Activated CD8-positive, alpha-beta memory T cell treated with anti-CD3 and anti-CD28 coated beads, Interleukin-2, amount 50 U/mL, for 1 hour (primary cell): Measurements from ENCODE around the gene RIMBP2.
"Not testable (repeated sequence)": the region's sequence is repeated elsewhere in the genome, so short reads cannot be mapped to it uniquely, and the experiment has no call there.

ENCODE experiments used
- DNase-seq: peaks from one replicate; pipeline ENCODE4 v3.0.0-alpha.2; 2020; ENCODE audit errors: extremely low read depth

Gene RIMBP2

DNA sequence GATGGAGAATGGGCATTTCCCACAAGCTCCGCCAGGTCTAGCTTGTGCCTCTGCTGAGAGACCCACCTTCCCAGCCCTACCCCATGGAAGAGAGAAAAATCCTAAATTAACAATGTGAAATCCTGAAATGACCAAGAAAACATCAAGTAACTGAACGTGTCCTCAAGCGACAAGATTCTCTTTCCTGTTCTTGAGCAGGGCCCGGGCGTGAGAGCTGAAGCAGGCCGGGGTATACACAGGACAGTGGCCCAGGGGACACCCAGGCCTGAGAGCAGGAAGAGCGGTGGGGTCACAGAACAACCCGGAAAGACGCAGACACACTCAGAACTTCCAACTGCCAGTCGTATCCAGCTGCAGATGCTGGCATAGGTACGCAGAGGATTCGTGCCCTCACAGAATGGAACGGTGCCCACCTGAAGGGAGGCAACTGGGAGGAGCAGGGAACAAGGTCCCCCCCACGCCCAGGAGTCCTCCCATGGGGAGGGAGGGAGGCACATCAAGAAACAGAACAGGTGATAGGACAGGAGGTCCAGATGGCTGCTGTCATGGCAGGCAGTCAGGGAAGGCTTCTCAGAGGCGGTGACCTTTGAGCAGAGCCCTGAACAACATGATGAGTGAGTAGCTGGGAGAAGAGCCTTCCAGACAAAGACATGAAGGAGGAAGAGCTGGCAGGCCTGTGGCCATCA lies 9.1 kb downstream of the RIMBP2 start:
- DNase-seq: no peak

DNA sequence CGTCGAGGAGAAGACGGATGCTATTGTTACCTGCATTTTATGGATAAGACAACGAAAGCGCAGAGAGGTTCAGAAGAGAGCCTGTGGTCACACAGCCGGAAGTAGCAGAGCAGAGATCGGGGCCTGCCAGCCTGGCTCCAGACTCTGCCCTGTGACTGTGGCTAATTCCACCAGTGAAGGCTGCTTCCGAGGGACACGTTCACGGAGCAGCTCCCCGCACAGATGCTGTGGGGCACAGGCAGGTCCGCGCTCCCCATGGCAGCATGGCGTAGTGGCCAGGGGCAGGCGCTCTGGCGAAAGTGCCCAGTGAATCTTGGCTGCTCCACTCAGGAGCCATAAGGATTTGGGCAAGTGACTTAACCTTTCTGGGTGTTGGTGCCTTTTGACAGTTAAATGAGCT lies 9.8 kb downstream of the RIMBP2 start:
- no peak for DNase-seq

DNA sequence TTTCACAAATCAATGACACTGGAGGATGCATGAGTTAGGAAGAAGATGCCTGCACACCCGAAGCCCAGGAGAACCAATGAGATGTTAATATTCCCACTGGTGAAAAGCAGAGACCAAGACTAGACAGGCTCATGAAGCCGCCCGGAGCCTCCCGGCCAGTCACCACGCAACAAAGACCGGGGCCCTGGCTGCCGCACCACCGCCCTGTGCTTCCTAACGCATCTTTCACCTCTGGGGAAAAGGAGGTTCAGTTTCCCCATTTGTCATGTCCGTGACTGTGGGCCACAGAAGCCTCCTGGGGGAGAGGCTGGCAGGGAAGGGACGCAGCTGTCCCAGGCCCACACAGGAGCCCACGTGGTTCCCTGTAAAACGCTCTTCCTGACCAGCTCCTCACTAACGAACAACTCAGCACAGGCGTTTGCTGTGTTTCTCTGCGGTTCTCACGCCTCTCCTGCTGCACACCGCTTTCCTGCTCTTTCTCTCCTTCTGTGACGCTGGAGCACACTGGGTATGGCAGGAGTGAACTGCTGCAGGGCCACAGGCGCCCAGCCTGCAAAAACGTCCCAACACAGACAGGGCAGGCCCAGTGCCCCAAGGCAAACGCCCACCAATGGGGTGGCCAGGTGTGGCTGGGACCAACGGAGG lies 10.8 kb downstream of the RIMBP2 start:
- DNase-seq: no peak

DNA sequence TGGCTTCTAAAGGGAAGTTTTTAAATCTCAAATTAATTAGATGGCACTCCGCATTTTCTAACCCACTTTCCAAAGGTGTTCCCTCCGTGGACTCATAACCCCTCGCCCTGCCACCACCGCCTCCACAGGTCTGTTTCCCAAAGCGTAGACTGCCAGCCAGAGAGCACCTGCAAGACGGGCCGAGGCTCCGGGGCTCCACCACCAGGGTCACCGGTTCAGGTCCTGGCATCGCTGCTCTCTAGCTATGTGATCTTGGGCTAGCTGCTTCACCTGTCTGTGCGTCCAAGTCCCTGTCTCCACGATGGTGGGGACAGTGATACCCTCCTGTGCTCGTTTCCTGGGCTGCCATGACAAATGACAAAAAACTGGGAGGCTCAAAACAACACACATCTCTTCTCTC lies 11.5 kb downstream of the RIMBP2 start:
- DNase-seq: no peak

DNA sequence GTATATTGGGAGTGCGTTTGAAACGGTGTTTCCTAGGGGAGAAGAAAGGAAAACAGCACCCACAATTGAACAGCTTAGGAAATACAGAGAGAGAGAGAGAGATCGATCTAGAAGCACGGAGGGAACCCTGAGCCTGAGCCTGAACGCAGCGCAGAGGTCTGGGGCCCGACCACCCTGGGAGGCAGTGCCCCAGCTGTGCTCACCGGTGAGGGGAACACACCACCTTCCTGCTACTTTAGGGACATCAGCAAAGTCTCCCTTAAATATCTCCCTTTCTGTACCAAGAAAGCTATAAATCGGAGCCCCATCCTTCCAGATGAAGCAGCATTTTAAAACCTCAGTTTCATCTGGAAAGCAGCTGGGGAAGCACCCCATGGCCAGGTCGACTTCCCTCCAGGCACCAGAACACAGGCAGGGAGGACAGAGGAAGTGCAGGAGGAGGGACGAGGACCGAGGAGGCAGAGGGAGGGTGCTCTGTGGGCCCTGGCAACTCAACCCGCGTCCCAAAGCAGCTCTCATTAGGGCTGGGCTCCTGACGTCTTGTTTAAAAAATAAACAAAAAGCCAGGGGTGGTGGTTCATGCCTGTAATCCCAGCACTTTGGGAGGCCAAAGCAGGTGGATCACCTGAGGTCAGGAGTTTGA lies 12.2 kb downstream of the RIMBP2 start:
- no peak for DNase-seq

DNA sequence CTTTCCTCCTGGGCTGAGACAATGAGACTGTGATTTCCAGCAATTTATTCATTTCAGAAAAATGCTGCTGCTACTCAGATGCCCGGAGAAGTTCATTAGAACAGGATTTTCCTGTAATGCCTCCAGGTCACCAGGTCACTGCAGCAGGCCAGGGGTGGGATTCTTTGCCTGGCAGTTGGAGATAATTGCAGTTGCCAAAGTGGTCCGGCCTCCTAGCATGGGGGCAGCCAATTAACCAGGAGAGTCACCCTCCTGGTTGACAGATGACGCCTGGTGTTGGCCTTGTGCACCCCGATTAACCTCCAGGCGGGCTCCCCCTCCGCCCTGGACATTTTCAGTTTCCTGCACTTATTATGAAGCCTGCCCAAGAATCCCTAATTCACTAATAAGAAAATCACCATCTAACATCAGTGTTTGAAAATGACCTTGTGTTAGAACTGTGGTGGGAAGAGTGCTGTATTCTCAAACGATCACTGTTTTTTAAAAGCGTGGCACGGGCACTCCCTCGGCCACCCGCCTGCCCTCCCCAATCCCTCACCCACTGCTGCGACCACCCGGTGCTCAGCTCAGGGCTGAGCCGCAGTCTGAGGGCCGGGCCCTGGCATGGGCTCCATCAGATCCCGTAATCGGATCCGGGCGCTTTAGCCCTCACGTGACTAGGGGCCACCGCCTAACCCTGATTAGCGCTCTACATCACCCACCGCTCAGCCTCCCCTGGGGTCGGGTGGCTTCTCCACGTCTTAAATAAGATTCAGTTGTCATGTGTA lies 12.9 kb downstream of the RIMBP2 start:
- DNase-seq: no peak

DNA sequence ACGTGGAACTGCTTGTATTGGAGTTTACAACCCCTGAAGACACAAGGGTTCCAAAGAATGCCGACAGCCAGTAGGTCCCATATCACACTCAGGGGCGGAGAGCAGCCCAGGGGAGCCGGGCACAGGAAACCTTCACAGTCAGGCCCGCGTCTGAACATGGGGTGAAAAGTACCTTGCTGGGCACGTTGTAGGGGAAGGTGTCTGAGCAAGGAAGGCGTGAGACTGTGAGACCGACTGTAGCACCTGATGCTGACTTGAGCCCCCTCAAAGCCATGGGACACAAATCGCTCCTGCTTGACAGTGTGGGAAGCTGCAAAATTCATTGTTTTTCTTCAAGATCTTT lies 14.7 kb downstream of the RIMBP2 start:
- no peak for DNase-seq

DNA sequence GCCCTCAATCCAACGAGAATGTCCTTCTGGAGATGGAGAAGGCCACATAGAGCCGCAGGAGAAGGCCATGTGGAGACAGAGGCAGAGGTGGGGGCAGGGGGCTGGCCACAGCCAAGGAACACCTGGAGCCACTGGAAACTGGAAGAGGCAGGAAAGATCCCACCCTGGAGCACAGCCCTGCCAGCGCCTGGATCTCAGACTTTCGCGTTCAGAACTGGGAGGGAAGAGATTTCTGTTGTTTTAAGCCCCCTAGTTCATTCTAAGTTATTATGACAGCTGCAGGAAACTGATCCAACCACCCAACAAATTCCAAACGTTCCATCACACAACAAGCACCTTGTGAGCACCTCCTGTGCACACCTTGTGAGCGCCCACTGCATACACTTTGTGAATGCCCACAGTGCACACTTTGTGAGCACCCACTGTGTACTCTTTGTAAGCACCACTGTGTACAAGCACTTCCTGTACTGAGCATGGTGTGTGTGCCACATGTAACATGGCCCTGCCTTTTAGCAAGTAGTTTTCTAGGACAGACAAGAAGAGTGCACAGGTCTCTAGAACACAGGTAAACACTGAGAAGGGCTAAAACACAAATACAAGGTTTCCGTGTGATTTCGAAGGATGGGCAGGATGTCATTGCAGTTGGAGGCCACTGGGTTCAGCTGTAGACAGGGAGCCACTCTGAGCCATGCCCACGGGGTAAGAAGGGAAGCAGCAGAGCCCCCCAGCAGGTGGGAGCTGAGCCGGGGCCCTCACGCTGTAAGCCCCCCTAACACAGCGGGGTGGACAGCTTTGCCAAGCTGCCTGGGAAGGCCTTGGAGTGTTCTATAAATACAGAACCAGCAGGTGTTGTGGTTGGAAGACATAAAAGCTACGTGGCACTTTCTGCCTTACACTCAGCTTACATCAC lies 15.4 kb downstream of the RIMBP2 start:
- no peak for DNase-seq

DNA sequence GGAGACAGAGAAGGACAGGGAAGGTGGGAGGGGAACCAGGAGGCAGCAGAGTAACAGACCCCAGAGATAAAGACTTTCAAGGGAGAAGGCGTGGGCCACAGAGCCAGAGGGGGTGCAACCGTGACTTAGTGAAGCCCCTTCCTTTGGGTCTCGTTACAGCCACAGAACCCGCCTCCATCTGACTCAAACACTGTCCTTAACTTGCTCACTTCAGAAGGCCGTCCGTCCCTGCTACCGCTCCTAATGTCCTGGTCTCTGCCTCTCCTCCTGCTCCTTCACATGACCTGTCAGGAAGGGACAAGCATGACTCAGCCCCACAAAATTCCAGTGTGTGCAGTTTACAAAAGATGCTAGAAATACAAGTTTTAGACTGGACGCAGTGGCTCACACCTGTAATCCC lies 18.0 kb downstream of the RIMBP2 start:
- no peak for DNase-seq

DNA sequence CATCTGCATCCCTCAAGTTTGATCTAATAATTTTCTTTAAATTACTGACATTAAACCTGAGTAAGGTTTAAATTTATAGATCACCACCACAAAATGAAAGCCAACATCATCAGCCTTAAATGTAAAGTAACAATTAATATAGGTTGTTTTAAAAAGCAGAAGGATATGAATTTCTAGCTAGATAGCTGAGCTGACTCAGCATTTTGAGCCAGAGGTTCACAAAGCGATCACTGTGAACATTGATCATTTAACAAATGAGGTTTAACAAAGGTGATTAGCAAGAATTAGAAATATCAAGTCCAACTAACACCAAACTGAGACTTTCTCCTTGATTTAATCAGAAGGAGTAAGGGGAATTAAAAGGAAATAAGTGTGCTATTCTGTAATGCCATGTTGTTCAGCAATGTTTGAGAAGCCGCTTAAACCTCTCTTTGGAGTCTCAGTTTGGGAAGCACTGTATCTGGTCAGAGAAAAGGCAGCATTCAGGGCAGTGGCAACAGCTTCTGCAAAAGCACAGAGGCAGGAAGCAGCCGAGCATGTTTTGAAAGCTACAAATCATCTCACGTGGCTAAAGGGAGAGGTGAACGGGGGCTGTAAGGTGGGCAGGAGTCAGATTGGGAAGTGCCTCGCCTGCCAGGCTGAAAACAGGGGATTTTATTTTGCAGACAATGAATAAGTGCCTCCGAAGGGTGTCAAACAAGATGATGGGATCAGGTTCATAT lies 19.6 kb downstream of the RIMBP2 start:
- no peak for DNase-seq

DNA sequence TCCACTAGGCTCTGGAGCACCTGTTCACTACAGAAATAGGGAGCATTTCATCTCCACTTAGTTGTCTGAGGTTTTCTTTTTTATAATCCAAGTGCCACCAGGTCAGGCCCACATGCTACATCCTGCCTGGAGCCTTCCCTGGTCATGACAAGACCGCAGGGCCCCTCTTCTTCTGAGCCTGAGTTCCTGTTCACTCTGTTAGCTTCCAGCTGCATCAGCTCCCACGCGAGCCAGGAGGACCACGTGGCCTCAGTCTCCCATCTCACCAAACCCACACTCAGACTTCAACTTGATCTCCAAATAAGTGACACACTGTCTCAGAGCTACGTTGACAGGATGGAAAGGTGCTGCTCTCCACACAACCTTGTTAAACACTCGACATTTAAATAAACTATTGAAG lies 21.0 kb downstream of the RIMBP2 start:
- no peak for DNase-seq

DNA sequence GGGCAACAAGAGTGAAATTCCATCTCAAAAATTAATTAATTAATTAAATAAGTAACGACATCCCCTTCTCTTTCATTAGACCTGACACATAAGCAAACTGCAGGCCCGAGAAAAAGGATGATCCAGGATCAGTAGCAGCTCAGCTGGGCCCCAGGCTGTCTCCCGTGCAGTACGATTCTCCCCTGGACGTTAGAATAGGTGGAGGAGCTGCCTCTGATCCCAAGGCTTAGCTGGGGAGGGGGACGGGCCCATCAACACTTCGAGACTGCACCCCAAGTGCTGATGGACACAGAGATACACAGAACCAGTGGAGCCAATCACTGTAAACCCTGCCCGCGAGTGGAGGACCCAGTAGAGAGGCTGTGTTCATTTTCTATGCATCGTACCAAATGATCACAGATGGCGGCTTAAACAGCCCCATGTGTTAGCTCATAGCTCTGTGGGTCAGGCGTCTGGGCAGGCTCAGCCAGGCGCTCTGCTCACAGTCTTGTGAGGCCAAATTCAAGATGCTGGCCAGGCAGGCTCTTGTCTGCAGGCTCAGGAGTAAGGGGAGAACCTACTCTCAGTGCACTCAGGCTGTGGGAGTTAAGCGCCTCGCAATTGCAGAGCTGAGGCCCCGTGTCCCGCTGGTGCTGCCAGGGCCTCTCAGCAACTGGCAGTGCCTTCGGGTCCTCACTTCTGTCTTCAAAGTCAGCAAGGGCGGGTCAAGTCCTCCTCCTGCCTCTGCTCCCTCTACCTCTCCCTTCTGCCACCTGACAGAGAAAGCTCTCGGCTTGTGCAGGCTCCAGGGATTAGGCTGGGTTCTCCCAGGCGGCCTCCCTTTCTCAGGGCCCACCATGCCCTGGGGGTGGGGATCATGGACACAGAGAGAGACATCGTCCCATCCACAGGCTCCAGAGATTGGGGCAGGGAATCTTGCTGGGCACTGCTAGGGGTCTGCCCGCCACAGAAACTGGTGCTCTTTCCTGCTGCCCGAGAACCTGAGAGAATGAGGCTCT lies 26.4 kb downstream of the RIMBP2 start:
- no peak for DNase-seq

DNA sequence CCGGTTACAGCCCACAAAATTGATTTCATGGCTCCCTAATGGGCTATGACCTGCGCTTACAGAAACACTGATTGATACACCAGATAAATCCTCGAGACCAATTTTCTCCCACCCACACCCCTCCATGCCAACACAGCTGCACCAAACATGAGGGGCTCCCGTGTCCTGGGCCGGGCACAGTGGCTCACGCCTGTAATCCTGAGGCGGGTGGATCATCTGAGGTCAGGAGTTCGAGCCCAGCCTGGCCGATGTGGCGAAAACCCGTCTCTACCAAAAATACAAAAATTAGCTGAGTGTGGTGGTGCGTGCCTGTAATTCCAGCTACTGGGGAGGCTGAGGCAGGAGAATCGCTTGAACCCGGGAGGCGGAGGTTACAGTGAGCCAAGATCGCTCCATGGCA lies 27.1 kb downstream of the RIMBP2 start:
- DNase-seq: not testable (repeated sequence)

DNA sequence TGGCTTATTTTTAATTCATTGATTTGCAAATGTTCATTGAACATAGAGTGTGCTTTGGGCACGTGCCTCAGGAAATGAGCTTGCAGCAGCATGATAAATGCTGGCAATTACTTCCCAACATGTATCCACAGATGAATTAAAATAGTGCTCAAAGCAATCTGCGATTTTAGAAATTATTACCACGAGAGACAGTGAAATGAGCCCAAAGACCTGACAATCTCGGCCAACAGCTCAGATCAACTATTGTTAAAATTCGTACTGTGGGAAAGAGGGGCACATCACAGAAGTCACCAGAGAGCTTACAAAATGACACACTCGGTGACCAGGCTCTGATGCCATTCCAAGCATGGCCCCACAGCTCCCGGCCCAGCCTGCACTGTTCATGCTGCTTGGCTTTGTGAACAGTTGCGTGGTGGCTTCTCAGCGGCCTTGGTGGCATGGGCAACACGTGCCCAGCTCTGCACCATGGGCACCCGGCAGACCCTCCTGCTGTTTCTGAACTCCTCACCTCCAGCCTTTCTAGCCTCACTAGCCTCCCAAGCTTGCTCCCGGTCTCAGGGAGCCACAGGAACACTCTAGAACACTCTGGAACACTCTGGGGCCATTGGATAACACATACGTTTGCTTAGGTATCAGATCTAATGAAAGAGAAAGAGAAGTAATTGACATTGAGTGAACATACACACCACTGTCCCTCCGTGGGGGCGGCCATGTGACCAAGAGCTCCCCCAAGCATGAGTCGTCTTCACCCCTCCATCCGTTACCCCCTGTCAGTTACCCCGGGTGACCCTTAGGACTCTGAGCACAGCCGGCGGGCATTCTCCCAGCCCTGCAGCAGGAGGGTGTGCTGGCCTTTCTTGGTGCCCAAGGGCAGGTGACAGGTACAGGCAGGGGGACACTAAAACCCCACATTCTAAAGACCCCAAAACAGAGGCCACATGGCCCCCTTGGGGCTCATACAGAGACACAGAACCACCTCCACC lies 28.0 kb downstream of the RIMBP2 start:
- DNase-seq: no peak

DNA sequence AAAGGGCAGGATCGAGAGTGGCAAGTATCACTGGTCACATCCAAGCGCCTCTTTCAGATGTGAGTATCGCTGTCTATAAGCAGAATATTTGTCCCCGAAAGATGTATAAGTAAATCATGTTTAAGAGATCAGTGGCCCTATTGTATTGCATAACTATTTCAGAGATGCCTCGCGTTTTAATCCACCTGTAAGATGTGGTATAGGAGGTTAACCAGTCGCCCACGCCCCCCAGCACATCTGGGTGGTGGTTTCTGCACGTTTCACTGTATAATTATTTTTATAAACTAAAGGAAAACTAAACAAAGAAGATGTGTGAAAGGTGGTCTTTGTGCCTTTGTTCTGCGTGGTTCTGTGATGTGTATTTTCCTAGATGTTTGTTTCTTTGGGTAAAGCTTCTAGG lies 28.9 kb downstream of the RIMBP2 start:
- no peak for DNase-seq

DNA sequence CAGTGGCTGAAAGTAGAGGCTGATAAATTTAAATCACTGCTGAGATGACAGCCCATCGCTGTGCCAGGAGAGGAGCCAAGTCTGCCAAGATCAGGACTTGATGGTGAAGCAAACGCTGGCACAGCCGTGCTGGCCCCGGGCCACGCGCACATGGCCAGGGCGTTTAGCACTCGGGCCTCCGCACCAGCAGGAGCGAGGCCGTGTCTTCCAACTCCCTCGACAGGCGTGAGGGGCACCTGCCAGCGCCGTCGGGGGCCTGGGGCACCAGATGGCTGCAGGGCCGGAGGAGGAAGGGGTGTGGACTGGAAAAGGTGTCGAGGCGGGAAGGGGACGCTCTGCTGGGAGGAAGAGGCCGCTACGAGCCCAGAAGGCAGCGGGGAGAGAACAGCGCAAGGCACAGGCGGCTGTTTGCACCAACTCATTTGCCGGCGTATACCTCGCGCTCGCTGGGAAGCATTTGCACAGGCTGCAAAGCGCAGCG lies 29.5 kb downstream of the RIMBP2 start:
- DNase-seq: no peak

DNA sequence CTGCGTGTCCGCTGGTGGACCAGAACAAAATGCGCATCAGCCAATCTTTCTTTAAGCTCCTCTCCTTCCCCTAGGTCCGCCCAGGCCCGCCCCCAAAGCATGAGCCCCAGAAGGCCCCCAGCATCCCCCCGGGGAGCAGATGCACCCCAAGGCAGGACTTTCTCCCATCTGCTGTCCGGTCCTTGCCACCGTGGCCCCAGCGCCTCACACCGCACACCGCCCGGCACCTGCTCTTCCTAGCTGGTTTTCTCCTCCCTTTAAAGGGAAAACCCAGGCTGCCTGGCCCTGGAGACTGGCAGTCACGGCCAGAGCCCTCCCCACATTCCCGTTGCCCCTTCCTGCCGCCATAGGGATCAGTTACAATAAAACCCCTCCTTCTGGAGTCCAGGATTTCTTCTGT lies 30.2 kb downstream of the RIMBP2 start:
- no peak for DNase-seq

DNA sequence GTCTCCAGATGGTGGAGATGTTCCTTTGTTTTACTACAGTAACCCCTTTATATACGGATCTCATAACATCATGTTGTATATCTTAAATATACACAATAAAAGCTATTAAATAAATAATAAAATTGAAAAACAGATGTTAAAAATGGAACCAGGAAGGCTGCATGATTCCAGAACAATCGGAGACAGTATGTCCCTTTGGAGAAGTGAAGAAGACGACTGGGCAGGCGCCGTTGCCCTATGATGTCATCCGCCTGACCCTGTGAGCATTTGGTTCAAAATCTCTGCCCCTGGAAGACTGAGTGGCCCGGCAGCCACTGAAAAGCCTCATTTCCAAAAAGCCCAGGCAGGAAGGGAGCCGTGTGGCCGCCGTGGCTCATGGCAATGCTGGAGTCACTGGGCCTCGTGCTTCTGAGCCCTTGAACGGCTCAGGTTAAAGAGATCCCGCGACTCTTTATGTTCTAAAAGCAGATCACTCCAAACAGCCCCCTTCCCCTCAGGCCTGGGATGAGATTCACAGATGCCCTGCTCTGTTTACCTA lies 30.8 kb downstream of the RIMBP2 start:
- DNase-seq: no peak
